Muscle of leg (tissue), 11 donors: ENCODE data around the gene ZNF423. TPM values are rescaled to one million over a fixed set of nuclear protein-coding genes. Genes with fewer than 3 reads are reported as not detected.

Experiments
- DNase-seq: peaks from one replicate; pipeline ENCODE4 v3.0.0; 2013
- H3K27ac ChIP-seq: one replicate; pipeline ENCODE4 v1.5.1; 2013; ENCODE audit warnings: mild to moderate bottlenecking, low read length, control low read depth
- H3K27me3 ChIP-seq: one replicate; pipeline ENCODE4 v1.6.1; 2013; ENCODE audit warnings: low read length; ENCODE audit not compliant: control insufficient read depth, insufficient read depth
- H3K36me3 ChIP-seq: one replicate; pipeline ENCODE4 v1.6.1; 2013; ENCODE audit warnings: low read length; ENCODE audit not compliant: control insufficient read depth, insufficient read depth
- H3K4me1 ChIP-seq: one replicate; pipeline ENCODE4 v1.6.1; 2013; ENCODE audit warnings: low read length; ENCODE audit not compliant: control insufficient read depth, insufficient read depth
- H3K4me3 ChIP-seq: one replicate; pipeline ENCODE4 v1.5.1; 2013; ENCODE audit warnings: low read length, control low read depth
- H3K9me3 ChIP-seq: replicated peaks from 2 replicates; pipeline ENCODE4 v1.6.1; 2013; ENCODE audit warnings: low read depth, low read length; ENCODE audit not compliant: control insufficient read depth
- WGBS: methylation state at CpG from one replicate; pipeline ENCODE4 v1.1.5; 2013; ENCODE audit warnings: missing lambda C conversion rate; ENCODE audit not compliant: insufficient coverage; 5-methylcytosine and 5-hydroxymethylcytosine counted together
- polyA plus RNA-seq, 8 donors: library from polyadenylated mRNA; unstranded; fragments of 120-200 nt; gene quantifications; one replicate each; pipeline versions ENCODE4 v1.2.1 to v1.2.3, GENCODE V29; 2013; ENCODE audit warnings: inconsistent platforms in 1 of 8, low replicate concordance in 1 of 8; ENCODE audit not compliant: insufficient read length in 8 of 8, insufficient read depth in 1 of 8
- total RNA-seq: library from RNA; stranded (reverse); fragments of 120-200 nt; gene quantifications from one replicate; pipeline ENCODE4 v1.2.4, GENCODE V29; 2013

Gene ZNF423
- total and polyA plus RNA-seq, 9 donors: 15.8 to 30.0 (median 25.5) TPM

GRCh38 chr16:49632795-49633184 lies 223.1 kb downstream of the ZNF423 start:
- Histone ChIP-seq H3K4me1 (peaks cover 31% of the 10 kb centered on the region), H3K9me3 (peaks cover 12% of the 10 kb centered on the region), H3K36me3 (peaks cover 37% of the 10 kb centered on the region), H3K4me3 (no peak overlapping the region), H3K27ac (no peak overlapping the region), H3K27me3 (no peaks in the 10 kb centered on the region)
- WGBS: 67% methylated on average over 1 of the region's 4 CpGs
- no peak for DNase-seq

GRCh38 chr16:49632086-49632794 lies 223.7 kb downstream of the ZNF423 start:
- Histone ChIP-seq H3K27ac (peak overlapping the region; percentile 4), H3K27me3 (no peaks in the 10 kb centered on the region), H3K4me1 (peaks cover 29% of the 10 kb centered on the region), H3K4me3 (no peak overlapping the region), H3K36me3 (peaks cover 31% of the 10 kb centered on the region), H3K9me3 (peaks cover 12% of the 10 kb centered on the region)
- 63% methylated on average over 4 of the region's 9 CpGs for WGBS
- DNase-seq: no peak

GRCh38 chr16:49631187-49632041 lies 224.5 kb downstream of the ZNF423 start:
- Histone ChIP-seq H3K27ac (peak overlapping the region; percentile 13), H3K36me3 (peaks cover 23% of the 10 kb centered on the region), H3K4me1 (peaks cover 29% of the 10 kb centered on the region), H3K9me3 (peaks cover 12% of the 10 kb centered on the region), H3K4me3 (no peak overlapping the region), H3K27me3 (no peaks in the 10 kb centered on the region)
- peak; percentile 83 for DNase-seq
- 44% methylated on average over 4 of the region's 5 CpGs for WGBS

GRCh38 chr16:49630783-49631182 lies 225.1 kb downstream of the ZNF423 start:
- DNase-seq: no peak
- Histone ChIP-seq H3K27ac (no peak overlapping the region), H3K36me3 (peaks cover 23% of the 10 kb centered on the region), H3K27me3 (no peaks in the 10 kb centered on the region), H3K4me3 (no peak overlapping the region), H3K9me3 (peaks cover 12% of the 10 kb centered on the region), H3K4me1 (peaks cover 29% of the 10 kb centered on the region)
- WGBS: 88% methylated on average over 4 of the region's 4 CpGs

GRCh38 chr16:49629851-49630250 lies 226.1 kb downstream of the ZNF423 start:
- Histone ChIP-seq H3K4me3 (no peak overlapping the region), H3K4me1 (peaks cover 29% of the 10 kb centered on the region), H3K27me3 (no peaks in the 10 kb centered on the region), H3K27ac (no peak overlapping the region), H3K9me3 (peaks cover 12% of the 10 kb centered on the region), H3K36me3 (peaks cover 20% of the 10 kb centered on the region)
- DNase-seq: no peak
- 90% methylated on average over 6 of the region's 7 CpGs for WGBS

- H3K4me3 ChIP-seq: no peak overlapping the region
- no peak for DNase-seq
- WGBS: 95% methylated on average over 3 of the region's 3 CpGs
These were observed 227.8 kb downstream of the ZNF423 start for GRCh38 chr16:49628148-49628547.

GRCh38 chr16:49625311-49626065 lies 230.4 kb downstream of the ZNF423 start:
- H3K4me1 ChIP-seq: peaks cover 14% of the 10 kb centered on the region
- no peak for DNase-seq
- peaks cover 28% of the 10 kb centered on the region for H3K36me3 ChIP-seq
- WGBS: 60% methylated on average over 1 of the region's 3 CpGs
- no peak overlapping the region for H3K4me3 ChIP-seq
- peak overlapping the region; percentile 7 for H3K27ac ChIP-seq
- H3K9me3 ChIP-seq: peaks cover 12% of the 10 kb centered on the region
- H3K27me3 ChIP-seq: no peaks in the 10 kb centered on the region

More at GRCh38 chr16:49628148-49628547, 227.8 kb downstream of the ZNF423 start:
- H3K27ac ChIP-seq: no peak overlapping the region
- H3K4me1 ChIP-seq: peaks cover 23% of the 10 kb centered on the region
- H3K27me3 ChIP-seq: no peaks in the 10 kb centered on the region
- peaks cover 12% of the 10 kb centered on the region for H3K9me3 ChIP-seq
- peaks cover 19% of the 10 kb centered on the region for H3K36me3 ChIP-seq

GRCh38 chr16:49623501-49624266 lies 232.2 kb downstream of the ZNF423 start:
- Histone ChIP-seq H3K4me3 (no peak overlapping the region), H3K9me3 (peaks cover 3% of the 10 kb centered on the region), H3K27me3 (no peaks in the 10 kb centered on the region), H3K36me3 (peaks cover 28% of the 10 kb centered on the region), H3K27ac (no peak overlapping the region), H3K4me1 (peaks cover 25% of the 10 kb centered on the region)
- DNase-seq: no peak
- WGBS: 70% methylated on average over 4 of the region's 8 CpGs

GRCh38 chr16:49622421-49623402 lies 233.2 kb downstream of the ZNF423 start:
- no peak for DNase-seq
- Histone ChIP-seq H3K4me3 (no peak overlapping the region), H3K27ac (no peak overlapping the region), H3K36me3 (peaks cover 31% of the 10 kb centered on the region), H3K9me3 (no peaks in the 10 kb centered on the region), H3K4me1 (peaks cover 25% of the 10 kb centered on the region), H3K27me3 (no peaks in the 10 kb centered on the region)
- WGBS: 90% methylated on average over 14 of the region's 17 CpGs
